Vagina (tissue), 2 donors: ENCODE results near the gene MAML2. TPM values are rescaled to one million over a fixed set of nuclear protein-coding genes. Genes with fewer than 3 reads are reported as not detected.

ENCODE experiments used
- DNase-seq, 2 donors: peaks; one replicate each; pipeline ENCODE4 v3.0.0-alpha.2; 2017; ENCODE audit errors: extremely low spot score in 2 of 2
- H3K27ac ChIP-seq: fragments of 200-600 bp; sonication (generic); one replicate; pipeline ENCODE4 v1.5.1; 2019
- H3K27me3 ChIP-seq: fragments of 200-600 bp; sonication (generic); one replicate; pipeline ENCODE4 v1.5.1; 2019
- H3K36me3 ChIP-seq, 2 donors: fragments of 200-600 bp; sonication (generic); one replicate each; pipeline ENCODE4 v1.5.1; 2017 to 2019
- H3K4me1 ChIP-seq: fragments of 200-600 bp; sonication (generic); one replicate; pipeline ENCODE4 v1.5.1; 2019
- H3K4me3 ChIP-seq, 2 donors: fragments of 200-600 bp; sonication (generic); 1 replicate in 1 of 2; 2 replicates in 1 of 2; pipeline ENCODE4 v1.5.1; 2016 to 2019
- H3K9me3 ChIP-seq: fragments of 200-600 bp; sonication (generic); one replicate; pipeline ENCODE4 v1.5.1; 2019
- POLR2A ChIP-seq, 2 donors: fragments of 450-650 bp; IDR thresholded peaks; one replicate each; pipeline ENCODE4 v1.6.1; 2017; ENCODE audit warnings: antibody characterized with exemption in 2 of 2, mild to moderate bottlenecking in 2 of 2, moderate library complexity in 2 of 2
- POLR2AphosphoS5 ChIP-seq, 2 donors: sonication (generic); formaldehyde crosslinking; IDR thresholded peaks; one replicate each; pipeline ENCODE4 v1.9.0; 2017; ENCODE audit warnings: antibody characterized with exemption in 2 of 2, mild to moderate bottlenecking in 2 of 2, low read depth in 1 of 2; ENCODE audit not compliant: insufficient read depth in 1 of 2
- intact Hi-C: fragments of 100-400 bp; cut with DNase I; formaldehyde crosslinking; loops from one replicate; pipeline ENCODE4 v1.15.1; 2023
- total RNA-seq: library from RNA; depleted of rRNA; stranded (reverse); fragments of >200 nt; gene quantifications from one replicate; pipeline ENCODE4 v1.2.3, GENCODE V29; 2016
- TF ChIP-seq, protein P1 (sequence below), 3 experiments: fragments of 450-650 bp in 2 of 3; fragments of 200-600 bp in 1 of 3; sonication (generic) in 1 of 3; IDR thresholded peaks; one replicate each; pipeline ENCODE4 v1.5.1; 2017 to 2019; ENCODE audit warnings: antibody characterized with exemption in 3 of 3, mild to moderate bottlenecking in 2 of 3, moderate library complexity in 2 of 3

The MAML2 gene
- total RNA-seq, 1 donor from 2014 or later = 36.3 TPM

DNA sequence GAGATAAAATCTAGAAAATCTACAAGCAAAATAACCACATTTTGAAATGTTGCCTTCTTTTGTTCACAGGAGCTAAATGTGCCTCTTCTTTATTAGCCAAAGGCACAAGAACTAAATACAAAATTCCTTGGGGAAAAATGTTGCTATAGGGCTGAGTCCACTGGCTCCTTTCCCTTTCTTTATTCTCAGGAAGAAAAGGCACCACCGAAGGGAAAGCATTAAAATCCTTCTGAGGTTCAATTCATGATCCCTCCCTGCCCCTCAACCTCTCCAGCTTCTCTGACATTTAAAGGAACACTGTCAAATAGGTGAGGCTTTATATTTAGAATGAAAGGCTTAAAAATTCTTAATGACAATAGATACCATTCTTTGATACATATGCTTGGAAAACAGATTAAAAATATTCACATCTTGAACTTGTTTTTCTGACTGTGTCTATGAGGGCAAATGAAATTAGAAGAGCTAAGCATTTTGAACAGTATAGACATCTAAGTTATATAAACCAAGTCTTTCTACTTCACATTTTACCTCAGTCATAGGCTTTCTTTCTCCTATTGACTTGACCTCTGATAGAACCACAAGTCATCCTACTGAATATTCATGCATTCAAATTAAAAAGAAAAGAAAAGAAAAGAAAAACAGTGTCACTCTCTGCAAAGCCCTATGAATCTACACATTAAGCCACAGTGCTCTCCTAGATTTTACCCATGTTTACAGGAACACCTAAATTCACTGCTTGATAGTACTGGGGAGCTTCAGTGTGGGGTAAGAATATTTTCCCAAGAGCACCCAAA lies 148.2 kb downstream of the MAML2 start:
- H3K4me1 ChIP-seq = peaks cover 23% of the 10 kb centered on the region
- DNase-seq = no peak
- no peaks in the 10 kb centered on the region for H3K36me3 ChIP-seq
- H3K9me3 ChIP-seq = no peaks in the 10 kb centered on the region
- no peak for TF ChIP-seq POLR2A (IDR thresholded peaks at IDR 0.05)
- TF ChIP-seq, protein P1, sequence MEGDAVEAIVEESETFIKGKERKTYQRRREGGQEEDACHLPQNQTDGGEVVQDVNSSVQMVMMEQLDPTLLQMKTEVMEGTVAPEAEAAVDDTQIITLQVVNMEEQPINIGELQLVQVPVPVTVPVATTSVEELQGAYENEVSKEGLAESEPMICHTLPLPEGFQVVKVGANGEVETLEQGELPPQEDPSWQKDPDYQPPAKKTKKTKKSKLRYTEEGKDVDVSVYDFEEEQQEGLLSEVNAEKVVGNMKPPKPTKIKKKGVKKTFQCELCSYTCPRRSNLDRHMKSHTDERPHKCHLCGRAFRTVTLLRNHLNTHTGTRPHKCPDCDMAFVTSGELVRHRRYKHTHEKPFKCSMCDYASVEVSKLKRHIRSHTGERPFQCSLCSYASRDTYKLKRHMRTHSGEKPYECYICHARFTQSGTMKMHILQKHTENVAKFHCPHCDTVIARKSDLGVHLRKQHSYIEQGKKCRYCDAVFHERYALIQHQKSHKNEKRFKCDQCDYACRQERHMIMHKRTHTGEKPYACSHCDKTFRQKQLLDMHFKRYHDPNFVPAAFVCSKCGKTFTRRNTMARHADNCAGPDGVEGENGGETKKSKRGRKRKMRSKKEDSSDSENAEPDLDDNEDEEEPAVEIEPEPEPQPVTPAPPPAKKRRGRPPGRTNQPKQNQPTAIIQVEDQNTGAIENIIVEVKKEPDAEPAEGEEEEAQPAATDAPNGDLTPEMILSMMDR (IDR thresholded peaks at IDR 0.05) = no peak
- TF ChIP-seq POLR2AphosphoS5 (IDR thresholded peaks at IDR 0.05; ENCODE audit: insufficient read depth in 1 of 2, low read depth in 1 of 2) = no peak
- H3K4me3 ChIP-seq = no peak overlapping the region
- H3K27ac ChIP-seq = peak overlapping the region; percentile 31
- no peaks in the 10 kb centered on the region for H3K27me3 ChIP-seq
- intact Hi-C loops = no loop called here

DNA sequence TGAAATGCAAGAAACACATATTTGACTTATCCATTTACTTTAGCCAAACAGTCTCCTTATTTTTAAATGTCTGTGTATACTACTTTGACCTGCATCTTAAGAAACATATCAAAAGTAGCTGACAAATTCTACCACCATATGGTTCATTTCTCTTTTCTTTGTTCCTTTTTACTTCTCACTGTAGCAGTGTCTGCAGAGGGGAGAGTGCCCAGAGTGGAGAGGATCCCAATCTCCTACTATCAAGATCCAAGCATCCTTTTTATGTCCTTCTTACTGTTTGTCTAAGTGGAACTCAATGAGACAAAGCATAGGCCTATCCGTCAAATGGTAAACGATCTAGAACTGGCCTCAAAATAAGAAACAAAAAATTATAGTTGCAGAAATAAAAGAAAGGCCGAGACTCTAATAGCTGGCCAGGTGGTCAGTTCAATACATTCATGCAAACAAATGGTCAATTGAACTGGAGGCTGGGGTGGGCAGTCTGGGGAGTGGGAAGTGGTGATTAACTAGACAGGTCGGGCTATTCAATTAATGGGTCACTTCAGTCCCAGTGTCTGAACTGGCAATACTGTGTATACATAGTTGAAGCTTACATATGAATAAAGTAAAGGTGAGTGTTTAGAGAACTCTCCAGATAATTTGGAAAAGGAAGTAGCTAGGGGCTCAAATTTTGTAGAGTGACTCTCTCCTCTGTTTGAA lies 149.1 kb downstream of the MAML2 start:
- no peaks in the 10 kb centered on the region for H3K9me3 ChIP-seq
- no peak overlapping the region for H3K4me3 ChIP-seq
- intact Hi-C loops = no loop called here
- TF ChIP-seq POLR2AphosphoS5 (IDR thresholded peaks at IDR 0.05; ENCODE audit: insufficient read depth in 1 of 2, low read depth in 1 of 2) (no peak), POLR2A (IDR thresholded peaks at IDR 0.05) (no peak)
- TF ChIP-seq, protein P1 (IDR thresholded peaks at IDR 0.05) = no peak
- H3K27me3 ChIP-seq = no peaks in the 10 kb centered on the region
- no peak for DNase-seq
- no peaks in the 10 kb centered on the region for H3K36me3 ChIP-seq
- peaks cover 23% of the 10 kb centered on the region for H3K4me1 ChIP-seq
- H3K27ac ChIP-seq = no peak overlapping the region

DNA sequence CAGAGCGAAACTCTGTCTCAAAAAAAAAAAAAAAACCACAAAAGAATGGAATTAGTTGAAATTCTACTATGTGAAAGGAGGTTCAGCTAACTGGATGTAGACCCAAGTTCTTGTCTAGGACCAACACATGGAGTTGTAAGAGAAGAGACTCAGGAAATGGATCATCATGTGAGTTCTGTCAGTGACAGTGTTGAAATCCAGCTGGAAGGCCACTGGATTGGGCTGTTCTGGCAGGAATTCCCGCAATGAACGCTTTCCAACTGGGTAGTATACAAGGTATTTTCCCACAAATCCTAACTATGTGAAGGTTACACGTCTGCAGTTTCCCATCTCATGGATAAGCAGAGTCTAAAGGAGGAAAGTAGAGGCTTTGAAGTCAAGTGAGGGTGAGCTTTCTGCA lies 151.2 kb downstream of the MAML2 start:
- Histone ChIP-seq H3K9me3 (no peaks in the 10 kb centered on the region), H3K27ac (no peak overlapping the region), H3K4me3 (no peak overlapping the region), H3K36me3 (no peaks in the 10 kb centered on the region), H3K27me3 (no peaks in the 10 kb centered on the region), H3K4me1 (peaks cover 35% of the 10 kb centered on the region)
- TF ChIP-seq POLR2A (IDR thresholded peaks at IDR 0.05) (no peak), POLR2AphosphoS5 (IDR thresholded peaks at IDR 0.05; ENCODE audit: insufficient read depth in 1 of 2, low read depth in 1 of 2) (no peak)
- TF ChIP-seq, protein P1 (IDR thresholded peaks at IDR 0.05) = no peak
- DNase-seq = no peak
- intact Hi-C loops = no loop called here

DNA sequence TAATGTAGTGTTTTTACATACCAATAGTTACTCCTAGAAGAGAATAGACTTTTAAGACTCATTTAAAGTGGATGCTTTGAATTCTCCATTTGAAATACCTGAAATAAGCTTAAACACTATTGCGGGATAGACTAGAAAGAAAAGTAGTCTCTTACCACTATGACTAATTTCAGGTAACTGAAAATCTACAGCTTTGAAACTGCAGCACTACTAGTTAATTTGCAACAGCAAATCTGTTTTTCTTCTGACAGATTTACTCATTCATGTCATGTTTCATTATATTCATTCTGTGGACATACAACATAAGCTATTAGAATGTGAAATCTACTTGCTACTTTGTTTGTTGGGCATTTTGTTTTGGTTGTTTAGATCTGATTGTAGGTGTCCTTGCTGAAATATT lies 153.6 kb downstream of the MAML2 start:
- H3K4me3 ChIP-seq = no peak overlapping the region
- TF ChIP-seq POLR2A (IDR thresholded peaks at IDR 0.05) (no peak), POLR2AphosphoS5 (IDR thresholded peaks at IDR 0.05; ENCODE audit: insufficient read depth in 1 of 2, low read depth in 1 of 2) (no peak)
- TF ChIP-seq, protein P1 (IDR thresholded peaks at IDR 0.05) = no peak
- DNase-seq = no peak
- no peaks in the 10 kb centered on the region for H3K9me3 ChIP-seq
- H3K27me3 ChIP-seq = no peaks in the 10 kb centered on the region
- intact Hi-C loops = no loop called here
- H3K4me1 ChIP-seq = peaks cover 28% of the 10 kb centered on the region
- no peak overlapping the region for H3K27ac ChIP-seq
- H3K36me3 ChIP-seq = no peaks in the 10 kb centered on the region
